ENCODE measurements around the gene CARD8. TPM values are rescaled to one million over a fixed set of nuclear protein-coding genes. Genes with fewer than 3 reads are reported as not detected.

The CARD8 gene
- total and polyA plus RNA-seq, 10 of the 15 experiments (the other 5 are each of a cell fraction or from before 2014, with no cell fraction given), result 39.8 to 69.8 (median 46.1) TPM

DNA sequence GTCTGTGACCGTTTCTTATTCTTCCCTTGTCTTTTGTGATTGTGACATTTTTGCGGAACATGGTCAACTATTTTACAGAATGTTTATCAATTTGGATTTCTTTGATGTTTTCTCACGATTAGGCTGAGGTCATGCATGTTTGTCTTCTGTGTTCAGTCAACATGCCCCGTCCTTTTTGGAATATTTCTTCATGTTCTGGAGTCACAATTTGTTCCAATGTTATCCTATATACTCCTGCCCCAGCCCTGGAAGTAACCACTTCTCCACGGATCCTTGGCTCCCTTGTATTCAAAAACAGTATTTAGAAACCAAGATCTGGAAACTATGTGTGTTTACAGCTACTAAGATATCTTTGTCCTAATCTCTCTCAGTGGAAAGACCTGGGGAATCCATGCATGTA, 9.6 kb downstream of the CARD8 start (continued):
- TF ChIP-seq, protein P1, sequence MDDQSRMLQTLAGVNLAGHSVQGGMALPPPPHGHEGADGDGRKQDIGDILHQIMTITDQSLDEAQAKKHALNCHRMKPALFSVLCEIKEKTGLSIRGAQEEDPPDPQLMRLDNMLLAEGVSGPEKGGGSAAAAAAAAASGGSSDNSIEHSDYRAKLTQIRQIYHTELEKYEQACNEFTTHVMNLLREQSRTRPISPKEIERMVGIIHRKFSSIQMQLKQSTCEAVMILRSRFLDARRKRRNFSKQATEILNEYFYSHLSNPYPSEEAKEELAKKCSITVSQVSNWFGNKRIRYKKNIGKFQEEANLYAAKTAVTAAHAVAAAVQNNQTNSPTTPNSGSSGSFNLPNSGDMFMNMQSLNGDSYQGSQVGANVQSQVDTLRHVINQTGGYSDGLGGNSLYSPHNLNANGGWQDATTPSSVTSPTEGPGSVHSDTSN (IDR thresholded peaks at IDR 0.05; ENCODE audit: insufficient replicate concordance, low read depth, low read length), result no peak
- TF ChIP-seq, protein P2, sequence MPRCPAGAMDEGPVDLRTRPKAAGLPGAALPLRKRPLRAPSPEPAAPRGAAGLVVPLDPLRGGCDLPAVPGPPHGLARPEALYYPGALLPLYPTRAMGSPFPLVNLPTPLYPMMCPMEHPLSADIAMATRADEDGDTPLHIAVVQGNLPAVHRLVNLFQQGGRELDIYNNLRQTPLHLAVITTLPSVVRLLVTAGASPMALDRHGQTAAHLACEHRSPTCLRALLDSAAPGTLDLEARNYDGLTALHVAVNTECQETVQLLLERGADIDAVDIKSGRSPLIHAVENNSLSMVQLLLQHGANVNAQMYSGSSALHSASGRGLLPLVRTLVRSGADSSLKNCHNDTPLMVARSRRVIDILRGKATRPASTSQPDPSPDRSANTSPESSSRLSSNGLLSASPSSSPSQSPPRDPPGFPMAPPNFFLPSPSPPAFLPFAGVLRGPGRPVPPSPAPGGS (IDR thresholded peaks at IDR 0.05; ENCODE audit: borderline replicate concordance, insufficient read depth, low read depth, low read length, poor library complexity, severe bottlenecking), result no peak
- no peak for TF ChIP-seq IKZF1 (conservative IDR thresholded peaks at IDR 0.05)

DNA sequence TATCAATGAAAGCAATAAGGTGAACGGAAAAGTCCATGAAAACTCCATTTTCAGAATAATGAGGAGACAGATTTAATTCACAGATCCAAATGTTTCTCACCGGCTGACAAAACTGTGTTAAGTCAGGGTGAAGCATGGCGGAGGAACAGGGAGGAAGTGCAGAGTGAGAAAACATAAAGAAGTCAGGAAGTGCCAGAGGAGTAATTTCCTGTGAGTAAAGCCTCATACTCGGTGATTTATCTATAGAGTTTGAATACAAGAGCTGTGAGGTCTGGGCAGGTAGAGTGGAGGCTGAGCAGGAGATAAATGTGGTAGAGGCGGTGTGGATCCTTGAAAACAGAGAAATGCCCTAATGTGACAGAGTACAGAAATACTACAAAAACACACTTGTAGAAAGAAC, 11.4 kb downstream of the CARD8 start:
- Histone ChIP-seq H3K9ac (ENCODE audit: control insufficient read depth, insufficient read depth, low read length) (no peak overlapping the region), H4K20me1 (ENCODE audit: control insufficient read depth, insufficient read depth) (no peaks in the 10 kb centered on the region), H3K4me3 (no peak overlapping the region), H3K4me1 (ENCODE audit: control insufficient read depth, insufficient read depth, low read length) (peaks cover 8% of the 10 kb centered on the region), H3K27ac (ENCODE audit: control insufficient read depth, insufficient read depth) (no peak overlapping the region; the same call in 1 of the 2 replicates), H3K4me2 (ENCODE audit: control insufficient read depth, insufficient read depth) (peak overlapping the region; percentile 36; the same call in 1 of the 2 replicates), H2AFZ (ENCODE audit: control insufficient read depth, low read depth, low read length) (peak overlapping the region; percentile 50), H3K79me2 (ENCODE audit: control insufficient read depth, insufficient read depth, low read length) (peaks cover 23% of the 10 kb centered on the region), H3K9me3 (replicated peaks; ENCODE audit: control insufficient read depth, insufficient read depth, low read length) (no peaks in the 10 kb centered on the region), H3K27me3 (replicated peaks in 1 of 2; ENCODE audit: control insufficient read depth in 2 of 2, insufficient read depth in 2 of 2, low read length in 1 of 2) (no peaks in the 10 kb centered on the region), H3K36me3 (ENCODE audit: control insufficient read depth in 2 of 2, insufficient read depth in 2 of 2, low read length in 1 of 2) (peaks cover 3 to 22% of the 10 kb centered on the region in 2 experiments; a peak in 3 of 4 replicates)
- CTCF ChIA-PET, result interaction anchor here (0.6 to 2.9 kb wide), 6 partner anchors 16 to 138 kb away, joined by 3 to 16 read pairs (median 4); no protein-coding TSS in a partner anchor
- SMC1A ChIA-PET (ENCODE audit: uncharacterized antibody, unreplicated experiment), result interaction anchor here (2.6 kb wide), 1 partner anchor 41 kb away, joined by 10 read pairs; no protein-coding TSS in a partner anchor
- ATAC-seq (peak; percentile 67), DNase-seq (ENCODE audit: low read depth, low spot score) (no peak), FAIRE-seq (no peak)
- intact Hi-C loops (cut with micrococcal nuclease; ENCODE audit: unreplicated experiment), result no loop called here
- TF ChIP-seq CREM (IDR thresholded peaks at IDR 0.05; ENCODE audit: low read depth) (no peak), RAD21 (IDR thresholded peaks at IDR 0.05; ENCODE audit: insufficient read depth, low read depth, low read length) (no peak), GABPA (IDR thresholded peaks at IDR 0.05; ENCODE audit: low read depth) (peak; percentile 22; the same call in 1 of the 2 replicates), BHLHE40 (IDR thresholded peaks at IDR 0.05; ENCODE audit: borderline replicate concordance in 1 of 2, low read depth in 2 of 2, low read length in 1 of 2) (no peak), ETV6 (conservative IDR thresholded peaks at IDR 0.05 in 1 of 2, IDR thresholded peaks at IDR 0.05 in 1 of 2; ENCODE audit: borderline replicate concordance in 1 of 2, low read depth in 1 of 2) (peak in 1 of 2 experiments; percentile 52; a peak in 1 of 4 replicates), SPI1 (IDR thresholded peaks at IDR 0.05; ENCODE audit: borderline replicate concordance, insufficient read depth, low read depth, low read length) (peak; percentile 60; the same call in 1 of the 2 replicates)
- TF ChIP-seq, protein P3, sequence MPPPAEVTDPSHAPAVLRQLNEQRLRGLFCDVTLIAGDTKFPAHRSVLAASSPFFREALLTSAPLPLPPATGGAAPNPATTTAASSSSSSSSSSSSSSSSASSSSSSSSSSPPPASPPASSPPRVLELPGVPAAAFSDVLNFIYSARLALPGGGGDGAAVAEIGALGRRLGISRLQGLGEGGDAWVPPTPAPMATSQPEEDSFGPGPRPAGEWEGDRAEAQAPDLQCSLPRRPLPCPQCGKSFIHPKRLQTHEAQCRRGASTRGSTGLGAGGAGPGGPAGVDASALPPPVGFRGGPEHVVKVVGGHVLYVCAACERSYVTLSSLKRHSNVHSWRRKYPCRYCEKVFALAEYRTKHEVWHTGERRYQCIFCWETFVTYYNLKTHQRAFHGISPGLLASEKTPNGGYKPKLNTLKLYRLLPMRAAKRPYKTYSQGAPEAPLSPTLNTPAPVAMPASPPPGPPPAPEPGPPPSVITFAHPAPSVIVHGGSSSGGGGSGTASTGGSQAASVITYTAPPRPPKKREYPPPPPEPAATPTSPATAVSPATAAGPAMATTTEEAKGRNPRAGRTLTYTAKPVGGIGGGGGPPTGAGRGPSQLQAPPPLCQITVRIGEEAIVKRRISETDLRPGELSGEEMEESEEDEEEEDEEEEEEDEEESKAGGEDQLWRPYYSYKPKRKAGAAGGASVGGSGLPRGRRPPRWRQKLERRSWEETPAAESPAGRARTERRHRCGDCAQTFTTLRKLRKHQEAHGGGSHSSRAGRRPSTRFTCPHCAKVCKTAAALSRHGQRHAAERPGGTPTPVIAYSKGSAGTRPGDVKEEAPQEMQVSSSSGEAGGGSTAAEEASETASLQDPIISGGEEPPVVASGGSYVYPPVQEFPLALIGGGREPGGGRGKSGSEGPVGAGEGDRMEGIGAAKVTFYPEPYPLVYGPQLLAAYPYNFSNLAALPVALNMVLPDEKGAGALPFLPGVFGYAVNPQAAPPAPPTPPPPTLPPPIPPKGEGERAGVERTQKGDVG (CRISPR knock-in tag; IDR thresholded peaks at IDR 0.05), result no peak
- in situ Hi-C loops (cut with MboI), result no loop called here
- 56% methylated on average over 5 of the region's 5 CpGs for WGBS (ENCODE audit: insufficient coverage, insufficient replicate concordance, low lambda C conversion rate, missing lambda C conversion rate)
- no TSS peak for BruUV-seq (replicated peaks)
- RAD21 ChIA-PET (ENCODE audit: unreplicated experiment), result interaction anchor here (1.3 to 1.5 kb wide), 2 partner anchors 11 to 58 kb away, joined by 3 to 8 read pairs; partner anchors contain the start of gene CARD8
- POLR2A ChIA-PET, result interaction anchor here (1.3 kb wide), 1 partner anchor 15 kb away, joined by 6 read pairs; no protein-coding TSS in a partner anchor

Measured in GM12878 (cell line).